Right lobe of liver (tissue), 4 donors: ENCODE results near the gene DSCAML1.

Experiments used
- POLR2A ChIP-seq: fragments of 450-650 bp; IDR thresholded peaks from one replicate; pipeline ENCODE4 v1.6.1; 2017; ENCODE audit warnings: antibody characterized with exemption, mild to moderate bottlenecking
- TF ChIP-seq, protein P1 (sequence below), 4 donors: fragments of 200-600 bp in 3 of 4; fragments of 450-650 bp in 1 of 4; IDR thresholded peaks; one replicate each; pipeline versions ENCODE4 v1.5.1 to v1.8.0; 2016 to 2022; ENCODE audit warnings: antibody characterized with exemption in 4 of 4, mild to moderate bottlenecking in 2 of 4
- donor health status: DM: no; HTN: no; CAD: no.
- donor health status: DM: no; HTN: no; CAD: no.
- donor health status: DM: no; HTN: yes; CAD: no.

DNA sequence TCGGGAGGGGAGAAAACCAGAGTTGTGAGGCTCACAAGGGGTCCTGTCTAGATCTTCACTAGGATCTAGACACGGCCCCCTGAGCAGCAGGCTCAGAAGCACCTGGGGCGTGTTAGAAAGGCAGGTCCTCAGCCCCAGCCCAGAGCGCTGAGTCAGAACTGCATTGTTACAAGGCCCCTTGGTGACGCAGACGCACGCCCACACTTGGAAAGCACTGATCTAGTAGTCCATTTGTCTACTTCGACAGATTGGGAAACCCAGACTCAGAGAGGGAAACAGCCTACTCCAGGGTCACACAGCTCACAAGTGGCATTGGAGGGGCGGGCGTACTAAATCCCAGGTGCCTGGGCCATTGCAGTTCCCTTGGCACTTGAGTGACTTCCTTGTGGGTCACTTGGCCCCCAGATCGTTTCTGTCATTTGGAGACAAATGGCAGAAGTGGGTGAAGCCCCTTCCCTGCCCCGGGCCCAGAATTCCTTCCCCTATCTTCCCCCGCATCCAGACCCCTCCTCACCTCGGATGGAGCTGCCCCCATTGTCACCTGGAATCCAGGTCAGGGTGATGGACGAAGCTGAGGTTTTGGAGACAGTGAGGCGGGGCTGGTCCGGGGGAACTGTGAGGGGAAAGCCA is 358.5 kb downstream of the DSCAML1 start:
- TF ChIP-seq, protein P1, sequence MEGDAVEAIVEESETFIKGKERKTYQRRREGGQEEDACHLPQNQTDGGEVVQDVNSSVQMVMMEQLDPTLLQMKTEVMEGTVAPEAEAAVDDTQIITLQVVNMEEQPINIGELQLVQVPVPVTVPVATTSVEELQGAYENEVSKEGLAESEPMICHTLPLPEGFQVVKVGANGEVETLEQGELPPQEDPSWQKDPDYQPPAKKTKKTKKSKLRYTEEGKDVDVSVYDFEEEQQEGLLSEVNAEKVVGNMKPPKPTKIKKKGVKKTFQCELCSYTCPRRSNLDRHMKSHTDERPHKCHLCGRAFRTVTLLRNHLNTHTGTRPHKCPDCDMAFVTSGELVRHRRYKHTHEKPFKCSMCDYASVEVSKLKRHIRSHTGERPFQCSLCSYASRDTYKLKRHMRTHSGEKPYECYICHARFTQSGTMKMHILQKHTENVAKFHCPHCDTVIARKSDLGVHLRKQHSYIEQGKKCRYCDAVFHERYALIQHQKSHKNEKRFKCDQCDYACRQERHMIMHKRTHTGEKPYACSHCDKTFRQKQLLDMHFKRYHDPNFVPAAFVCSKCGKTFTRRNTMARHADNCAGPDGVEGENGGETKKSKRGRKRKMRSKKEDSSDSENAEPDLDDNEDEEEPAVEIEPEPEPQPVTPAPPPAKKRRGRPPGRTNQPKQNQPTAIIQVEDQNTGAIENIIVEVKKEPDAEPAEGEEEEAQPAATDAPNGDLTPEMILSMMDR (IDR thresholded peaks at IDR 0.05): no peak
- no peak for TF ChIP-seq POLR2A
